BE2C (cell line): Measurements from ENCODE around the gene LRTM2.

Source experiments
- DNase-seq: peaks from one replicate; pipeline ENCODE4 v3.0.0-alpha.2; 2020
- H3K27me3 ChIP-seq: fragments of 250-450 bp; sonication (Bioruptor Pico); 2 replicates; pipeline ENCODE4 v1.5.1; 2020; ENCODE audit warnings: mild to moderate bottlenecking
- H3K36me3 ChIP-seq: fragments of 250-450 bp; sonication (Bioruptor Pico); 2 replicates; pipeline ENCODE4 v1.5.1; 2020; ENCODE audit warnings: mild to moderate bottlenecking
- H3K4me1 ChIP-seq: fragments of 250-450 bp; sonication (Bioruptor Pico); 2 replicates; pipeline ENCODE4 v1.5.1; 2020
- H3K4me3 ChIP-seq: 2 replicates; pipeline ENCODE4 v1.5.1; 2011; ENCODE audit warnings: low read depth, low read length
- H3K9me3 ChIP-seq: fragments of 250-450 bp; sonication (Bioruptor Pico); 2 replicates; pipeline ENCODE4 v1.5.1; 2020
- TF ChIP-seq, protein P1 (sequence below): IDR thresholded peaks from 2 replicates; pipeline ENCODE4 v1.5.1; 2012; ENCODE audit warnings: mild to moderate bottlenecking, low read depth, low read length

LRTM2 gene

DNA sequence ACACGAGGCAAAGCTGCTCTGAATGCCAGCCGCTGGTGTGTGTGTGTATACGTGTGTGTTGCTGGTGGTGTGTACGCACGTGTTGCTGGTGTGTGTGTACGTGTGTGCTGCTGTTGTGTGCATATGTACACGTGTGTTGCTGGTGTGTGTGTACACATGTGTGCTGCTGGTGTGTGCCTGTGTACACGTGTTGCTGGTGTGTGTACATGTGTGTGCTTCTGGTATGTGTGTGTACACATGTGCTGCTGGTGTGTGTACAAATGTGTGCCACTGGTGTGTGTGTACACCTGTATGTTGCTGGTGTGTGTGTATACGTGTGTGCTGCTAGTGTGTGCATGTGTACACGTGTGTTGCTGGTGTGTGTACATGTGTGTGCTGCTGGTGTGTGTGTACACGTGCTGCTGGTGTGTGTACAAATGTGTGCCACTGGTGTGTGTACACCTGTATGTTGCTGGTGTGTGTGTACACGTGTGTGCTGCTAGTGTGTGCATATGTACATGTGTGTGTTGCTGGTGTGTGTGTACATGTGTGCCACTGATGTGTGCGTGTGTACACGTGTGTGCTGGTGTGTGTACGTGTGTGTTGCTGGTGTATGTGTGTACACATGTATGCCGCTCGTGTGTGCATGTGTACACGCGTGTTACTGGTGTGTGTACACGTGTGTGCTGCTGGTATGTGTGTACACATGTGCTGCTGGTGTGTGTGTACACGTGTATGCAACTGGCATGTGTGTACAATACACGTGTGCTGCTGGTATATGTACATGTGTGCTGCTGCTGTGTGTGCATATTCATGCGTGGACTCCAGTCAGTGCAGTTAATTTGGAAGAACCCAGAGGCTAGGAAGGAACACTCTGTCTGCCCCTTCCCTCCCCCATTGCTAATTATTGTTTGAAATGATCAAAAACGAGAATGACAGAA lies 50.9 kb downstream of the LRTM2 start:
- no peak for DNase-seq
- Histone ChIP-seq H3K4me3 (no peak overlapping the region), H3K4me1 (no peaks in the 10 kb centered on the region; the same call in 1 of the 2 replicates), H3K9me3 (0 out of 2 replicates have a peak, but pooled peaks cover 3% of the 10 kb centered on the region), H3K36me3 (no peaks in the 10 kb centered on the region), H3K27me3 (no peaks in the 10 kb centered on the region; the same call in 1 of the 2 replicates)
- TF ChIP-seq, protein P1, sequence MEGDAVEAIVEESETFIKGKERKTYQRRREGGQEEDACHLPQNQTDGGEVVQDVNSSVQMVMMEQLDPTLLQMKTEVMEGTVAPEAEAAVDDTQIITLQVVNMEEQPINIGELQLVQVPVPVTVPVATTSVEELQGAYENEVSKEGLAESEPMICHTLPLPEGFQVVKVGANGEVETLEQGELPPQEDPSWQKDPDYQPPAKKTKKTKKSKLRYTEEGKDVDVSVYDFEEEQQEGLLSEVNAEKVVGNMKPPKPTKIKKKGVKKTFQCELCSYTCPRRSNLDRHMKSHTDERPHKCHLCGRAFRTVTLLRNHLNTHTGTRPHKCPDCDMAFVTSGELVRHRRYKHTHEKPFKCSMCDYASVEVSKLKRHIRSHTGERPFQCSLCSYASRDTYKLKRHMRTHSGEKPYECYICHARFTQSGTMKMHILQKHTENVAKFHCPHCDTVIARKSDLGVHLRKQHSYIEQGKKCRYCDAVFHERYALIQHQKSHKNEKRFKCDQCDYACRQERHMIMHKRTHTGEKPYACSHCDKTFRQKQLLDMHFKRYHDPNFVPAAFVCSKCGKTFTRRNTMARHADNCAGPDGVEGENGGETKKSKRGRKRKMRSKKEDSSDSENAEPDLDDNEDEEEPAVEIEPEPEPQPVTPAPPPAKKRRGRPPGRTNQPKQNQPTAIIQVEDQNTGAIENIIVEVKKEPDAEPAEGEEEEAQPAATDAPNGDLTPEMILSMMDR = no peak

DNA sequence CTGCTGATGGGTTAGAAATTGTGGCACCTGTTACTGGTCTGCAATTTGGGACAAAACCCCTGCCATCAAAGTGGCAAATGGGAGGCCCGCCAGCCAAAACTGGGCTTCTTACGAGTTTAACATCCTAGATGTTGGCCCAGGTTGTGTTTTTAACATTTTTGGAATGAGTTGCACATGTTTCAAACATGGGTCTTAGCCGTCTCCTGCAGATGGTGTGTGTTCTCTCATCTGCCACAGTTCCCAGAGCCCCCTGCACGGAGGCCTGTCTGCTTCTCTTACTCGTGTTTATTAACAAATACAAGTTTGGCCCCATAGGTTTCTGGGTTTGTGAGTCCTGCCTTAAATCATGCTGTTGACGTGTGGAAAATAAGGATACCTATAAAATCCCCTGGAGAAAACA lies 51.6 kb downstream of the LRTM2 start:
- TF ChIP-seq, protein P1 = no peak
- H3K4me3 ChIP-seq = no peak overlapping the region
- H3K9me3 ChIP-seq = 0 out of 2 replicates have a peak, but pooled peaks cover 3% of the 10 kb centered on the region
- no peaks in the 10 kb centered on the region for H3K27me3 ChIP-seq
- H3K4me1 ChIP-seq = no peaks in the 10 kb centered on the region; the same call in 1 of the 2 replicates
- H3K36me3 ChIP-seq = no peaks in the 10 kb centered on the region
- no peak for DNase-seq

DNA sequence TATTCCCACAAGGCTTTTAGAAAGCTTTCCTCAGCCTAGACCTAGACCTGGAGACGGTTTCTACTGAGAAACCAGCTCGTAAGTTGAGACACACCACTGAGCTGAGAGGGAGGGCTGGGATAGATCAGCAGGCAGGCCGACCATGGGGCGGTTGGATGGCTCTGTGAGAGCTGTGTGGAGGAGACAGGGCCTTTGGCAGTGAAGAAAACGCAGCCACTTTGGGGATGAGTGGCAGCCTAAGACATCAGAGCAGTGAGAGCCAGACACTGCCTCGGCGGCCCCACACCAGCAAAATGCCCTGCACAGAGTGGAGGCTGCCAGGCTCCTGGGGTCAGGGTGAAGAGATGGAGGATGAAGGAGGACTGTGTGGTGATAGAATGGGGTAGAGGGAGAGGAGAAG lies 52.1 kb downstream of the LRTM2 start:
- Histone ChIP-seq H3K4me3 (no peak overlapping the region), H3K27me3 (no peaks in the 10 kb centered on the region), H3K4me1 (no peaks in the 10 kb centered on the region; the same call in 1 of the 2 replicates), H3K9me3 (0 out of 2 replicates have a peak, but pooled peaks cover 3% of the 10 kb centered on the region), H3K36me3 (no peaks in the 10 kb centered on the region)
- no peak for DNase-seq
- TF ChIP-seq, protein P1 = no peak

DNA sequence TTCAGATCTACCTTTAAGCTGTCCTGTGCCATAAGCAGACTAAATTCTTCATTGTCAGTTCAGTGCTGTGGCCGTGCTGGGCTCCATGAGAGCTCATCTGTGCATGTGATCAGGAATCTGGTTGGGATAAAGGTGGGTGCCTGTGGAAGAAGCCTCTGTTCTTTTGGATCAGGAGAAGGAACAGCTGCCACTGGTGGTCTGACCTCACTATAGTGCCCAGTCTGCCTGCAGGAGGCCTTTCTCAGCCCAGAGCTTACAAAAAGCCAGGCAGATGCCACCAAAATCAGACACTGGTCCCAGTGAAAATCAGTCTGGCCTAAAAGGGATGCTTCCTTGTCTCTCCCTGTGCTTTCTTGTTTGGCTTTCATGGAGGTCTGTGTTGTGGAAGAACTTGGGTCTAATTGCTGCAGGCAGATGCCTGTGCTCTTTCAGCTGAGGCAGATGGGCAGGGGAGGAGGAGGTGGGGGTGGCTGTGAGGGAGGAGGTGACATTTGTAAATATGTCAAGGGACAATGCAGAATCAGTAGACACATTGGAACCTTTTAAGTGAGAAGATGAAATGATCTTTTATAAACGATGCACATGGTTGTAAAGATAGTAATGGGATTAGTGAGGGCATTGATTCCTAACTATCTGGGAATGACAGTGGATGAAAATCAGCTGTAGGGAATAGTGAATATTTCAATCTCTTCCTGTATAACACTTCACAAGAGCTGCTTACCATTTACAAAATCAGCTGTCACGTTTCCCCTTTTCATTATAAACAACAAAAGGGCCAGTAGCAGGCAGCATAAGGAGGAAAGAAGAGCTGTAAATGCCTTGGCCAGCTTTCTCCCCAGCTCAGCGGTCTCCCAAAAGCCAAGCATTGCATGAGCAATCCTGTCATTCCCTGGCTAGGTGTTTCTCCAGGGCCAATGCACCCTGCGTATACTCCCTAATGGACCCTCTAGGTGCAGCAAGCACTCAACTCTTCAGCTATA lies 53.5 kb downstream of the LRTM2 start:
- Histone ChIP-seq H3K36me3 (no peaks in the 10 kb centered on the region), H3K4me3 (no peak overlapping the region), H3K4me1 (no peaks in the 10 kb centered on the region; the same call in 1 of the 2 replicates), H3K27me3 (no peaks in the 10 kb centered on the region), H3K9me3 (0 out of 2 replicates have a peak, but pooled peaks cover 3% of the 10 kb centered on the region)
- DNase-seq = no peak
- TF ChIP-seq, protein P1 = no peak

DNA sequence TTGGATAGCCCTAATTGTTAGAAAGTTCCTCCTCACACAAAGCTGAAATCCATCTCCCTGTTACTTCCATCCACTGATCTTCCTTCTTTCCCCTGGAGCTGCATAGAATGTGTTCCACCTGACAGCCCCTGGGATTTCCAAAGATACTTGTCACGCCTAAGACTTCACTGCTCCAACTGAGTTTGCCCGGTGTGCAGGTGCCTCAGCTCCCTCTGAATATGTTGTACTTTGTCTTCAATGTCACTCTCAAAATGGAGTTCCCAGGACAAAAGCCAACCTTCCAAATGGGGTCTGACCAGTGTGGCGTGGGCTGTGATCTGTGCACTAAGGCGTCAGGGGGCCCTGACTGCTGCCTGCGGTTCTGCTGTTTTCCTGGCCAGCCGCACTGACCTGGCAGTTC lies 55.2 kb downstream of the LRTM2 start:
- H3K27me3 ChIP-seq = no peaks in the 10 kb centered on the region
- TF ChIP-seq, protein P1 = no peak

More for the DNA sequence above, 55.2 kb downstream of the LRTM2 start:
- Histone ChIP-seq H3K9me3 (0 out of 2 replicates have a peak, but pooled peaks cover 3% of the 10 kb centered on the region), H3K36me3 (no peaks in the 10 kb centered on the region), H3K4me3 (no peak overlapping the region), H3K4me1 (no peaks in the 10 kb centered on the region; the same call in 1 of the 2 replicates)
- DNase-seq = no peak
